GM12873 (cell line): ENCODE data around the gene MMP25.
A peak's percentile ranks its signal among the peaks of the same experiment; 100 is the strongest.

Source experiments
- CTCF ChIP-seq: IDR thresholded peaks from 2 replicates; pipeline ENCODE4 v1.5.1; 2012; ENCODE audit warnings: low read depth, mild to moderate bottlenecking, moderate library complexity, low read length, control low read depth; ENCODE audit not compliant: insufficient read depth; ENCODE audit errors: missing control alignments

Gene MMP25

GRCh38 chr16:3017794-3018506 is 28.4 kb upstream of the MMP25 start, which contains the start of gene CLDN6:
TSS of gene CLDN6 (minus strand) at chr16:3018183. CDS start at chr16:3016021, 2,162 bp downstream.
- peak; percentile 40 for TF ChIP-seq CTCF

- no peak for TF ChIP-seq CTCF
These were observed 26.6 kb upstream of the MMP25 start for GRCh38 chr16:3019594-3020246.

GRCh38 chr16:3020247-3020603 is 26.1 kb upstream of the MMP25 start, which contains the start of gene TNFRSF12A:
TSS of gene TNFRSF12A (plus strand) at chr16:3020368. CDS start at chr16:3020398, 30 bp downstream.
- TF ChIP-seq CTCF, result peak; percentile 16

GRCh38 chr16:3020604-3021448 is 25.5 kb upstream of the MMP25 start:
- TF ChIP-seq CTCF, result no peak

GRCh38 chr16:3021449-3022207 is 24.7 kb upstream of the MMP25 start:
- peak; percentile 37 for TF ChIP-seq CTCF

GRCh38 chr16:3022208-3022683 is 24.1 kb upstream of the MMP25 start:
- TF ChIP-seq CTCF, result no peak
